Ovary (tissue), 3 donors: ENCODE data around the gene MRPL27.

Experiments
- EP300 ChIP-seq: sonication (generic); formaldehyde crosslinking; IDR thresholded peaks from one replicate; pipeline ENCODE4 v1.6.1; 2017; ENCODE audit warnings: antibody characterized with exemption
- TF ChIP-seq, protein P1 (sequence below), 3 donors: fragments of 450-650 bp in 2 of 3; fragments of 200-600 bp in 1 of 3; IDR thresholded peaks; one replicate each; pipeline versions ENCODE4 v1.5.1 to v1.8.0; 2016 to 2022; ENCODE audit warnings: antibody characterized with exemption in 3 of 3, mild to moderate bottlenecking in 1 of 3
- donor health status: DM: no; HTN: no; CAD: no.

DNA sequence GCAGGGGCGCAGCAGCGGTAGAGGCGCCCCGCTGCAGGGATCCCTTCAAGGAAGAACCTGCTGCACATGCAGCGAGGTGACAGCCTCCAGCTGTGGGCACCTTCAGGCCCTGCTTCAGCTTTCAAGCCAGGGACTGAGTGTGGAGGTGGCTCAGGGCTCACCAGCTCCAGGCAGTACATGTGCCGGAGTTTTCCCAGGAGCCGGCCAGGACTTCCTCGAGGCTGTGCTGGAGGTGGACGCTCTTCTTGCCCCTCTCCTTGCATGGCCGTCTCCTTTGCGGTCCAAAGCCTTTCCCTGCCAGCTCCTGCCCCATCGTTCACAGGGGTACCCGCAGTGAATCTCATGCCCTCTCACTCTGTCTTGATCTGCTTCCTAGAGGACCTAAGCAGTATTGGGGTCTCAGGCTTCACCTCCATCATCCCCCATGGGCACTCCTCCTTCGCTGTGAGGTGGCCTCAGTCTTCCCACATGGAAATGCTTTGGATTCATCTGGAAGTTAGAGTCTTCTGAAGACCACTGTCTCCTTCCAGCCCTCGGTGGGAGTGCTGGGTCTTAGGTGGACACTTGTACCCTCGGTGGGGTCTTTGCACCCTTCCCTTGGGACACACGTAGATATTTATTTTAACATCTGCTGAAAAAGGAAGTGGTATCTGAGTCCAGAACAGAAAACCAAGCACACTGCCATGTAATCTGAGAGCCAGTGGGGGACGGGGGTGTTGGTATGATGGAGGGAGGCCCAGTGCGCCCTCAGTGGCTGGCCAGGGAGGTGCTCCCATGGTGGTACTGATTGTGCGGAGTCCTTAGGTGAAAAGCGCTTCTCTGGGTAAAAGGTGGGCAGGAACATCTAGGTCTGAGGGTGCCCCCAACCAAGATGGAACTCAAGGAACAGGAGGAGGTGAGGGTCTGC is 20.0 kb downstream of the MRPL27 start:
- TF ChIP-seq, protein P1, sequence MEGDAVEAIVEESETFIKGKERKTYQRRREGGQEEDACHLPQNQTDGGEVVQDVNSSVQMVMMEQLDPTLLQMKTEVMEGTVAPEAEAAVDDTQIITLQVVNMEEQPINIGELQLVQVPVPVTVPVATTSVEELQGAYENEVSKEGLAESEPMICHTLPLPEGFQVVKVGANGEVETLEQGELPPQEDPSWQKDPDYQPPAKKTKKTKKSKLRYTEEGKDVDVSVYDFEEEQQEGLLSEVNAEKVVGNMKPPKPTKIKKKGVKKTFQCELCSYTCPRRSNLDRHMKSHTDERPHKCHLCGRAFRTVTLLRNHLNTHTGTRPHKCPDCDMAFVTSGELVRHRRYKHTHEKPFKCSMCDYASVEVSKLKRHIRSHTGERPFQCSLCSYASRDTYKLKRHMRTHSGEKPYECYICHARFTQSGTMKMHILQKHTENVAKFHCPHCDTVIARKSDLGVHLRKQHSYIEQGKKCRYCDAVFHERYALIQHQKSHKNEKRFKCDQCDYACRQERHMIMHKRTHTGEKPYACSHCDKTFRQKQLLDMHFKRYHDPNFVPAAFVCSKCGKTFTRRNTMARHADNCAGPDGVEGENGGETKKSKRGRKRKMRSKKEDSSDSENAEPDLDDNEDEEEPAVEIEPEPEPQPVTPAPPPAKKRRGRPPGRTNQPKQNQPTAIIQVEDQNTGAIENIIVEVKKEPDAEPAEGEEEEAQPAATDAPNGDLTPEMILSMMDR (IDR thresholded peaks at IDR 0.05) = no peak
- TF ChIP-seq EP300 = no peak
